ENCODE results near the gene CCDC85B.
"Not testable (repeated sequence)": the region's sequence is repeated elsewhere in the genome, so short reads cannot be mapped to it uniquely, and the experiment has no call there.

CCDC85B gene

DNA sequence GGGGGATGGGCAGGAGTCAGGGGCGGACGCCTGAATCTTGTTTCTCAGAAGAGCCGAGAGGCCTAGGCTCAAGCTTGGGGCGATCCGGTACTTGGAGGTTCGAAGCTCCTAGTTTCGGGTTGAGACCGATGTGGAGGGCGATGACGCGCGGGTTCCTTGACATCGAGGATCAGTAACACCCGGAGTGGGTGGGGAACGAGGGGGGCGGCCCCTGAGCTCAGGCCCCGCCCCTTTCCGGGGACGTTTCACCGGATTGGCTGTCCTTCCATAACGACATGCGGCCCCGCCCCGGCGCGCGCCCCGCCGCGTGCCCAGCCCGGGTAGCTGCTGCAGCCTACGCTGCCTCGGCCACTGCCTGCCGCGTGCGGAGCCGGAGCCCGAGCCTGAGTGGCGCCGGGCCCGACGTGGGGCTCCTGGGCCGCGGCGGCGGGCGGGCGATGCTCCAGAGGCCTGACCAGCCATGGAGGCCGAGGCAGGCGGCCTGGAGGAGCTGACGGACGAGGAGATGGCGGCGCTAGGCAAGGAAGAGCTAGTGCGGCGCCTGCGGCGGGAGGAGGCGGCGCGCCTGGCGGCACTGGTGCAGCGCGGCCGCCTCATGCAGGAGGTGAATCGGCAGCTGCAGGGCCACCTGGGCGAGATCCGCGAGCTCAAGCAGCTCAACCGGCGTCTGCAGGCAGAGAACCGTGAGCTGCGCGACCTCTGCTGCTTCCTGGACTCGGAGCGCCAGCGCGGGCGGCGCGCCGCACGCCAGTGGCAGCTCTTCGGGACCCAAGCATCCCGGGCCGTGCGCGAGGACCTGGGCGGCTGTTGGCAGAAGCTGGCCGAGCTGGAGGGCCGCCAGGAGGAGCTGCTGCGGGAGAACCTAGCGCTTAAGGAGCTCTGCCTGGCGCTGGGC, at the start of gene CCDC85B:
CCDC85B (plus strand) TSS at position 350 of the 895 bp plus-strand sequence; CDS start at position 461, 111 bp downstream.
- TF ChIP-seq, protein P1, sequence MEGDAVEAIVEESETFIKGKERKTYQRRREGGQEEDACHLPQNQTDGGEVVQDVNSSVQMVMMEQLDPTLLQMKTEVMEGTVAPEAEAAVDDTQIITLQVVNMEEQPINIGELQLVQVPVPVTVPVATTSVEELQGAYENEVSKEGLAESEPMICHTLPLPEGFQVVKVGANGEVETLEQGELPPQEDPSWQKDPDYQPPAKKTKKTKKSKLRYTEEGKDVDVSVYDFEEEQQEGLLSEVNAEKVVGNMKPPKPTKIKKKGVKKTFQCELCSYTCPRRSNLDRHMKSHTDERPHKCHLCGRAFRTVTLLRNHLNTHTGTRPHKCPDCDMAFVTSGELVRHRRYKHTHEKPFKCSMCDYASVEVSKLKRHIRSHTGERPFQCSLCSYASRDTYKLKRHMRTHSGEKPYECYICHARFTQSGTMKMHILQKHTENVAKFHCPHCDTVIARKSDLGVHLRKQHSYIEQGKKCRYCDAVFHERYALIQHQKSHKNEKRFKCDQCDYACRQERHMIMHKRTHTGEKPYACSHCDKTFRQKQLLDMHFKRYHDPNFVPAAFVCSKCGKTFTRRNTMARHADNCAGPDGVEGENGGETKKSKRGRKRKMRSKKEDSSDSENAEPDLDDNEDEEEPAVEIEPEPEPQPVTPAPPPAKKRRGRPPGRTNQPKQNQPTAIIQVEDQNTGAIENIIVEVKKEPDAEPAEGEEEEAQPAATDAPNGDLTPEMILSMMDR (IDR thresholded peaks at IDR 0.05; ENCODE audit: low read depth, low read length) = no peak
- DNase-seq (ENCODE audit: extremely low read depth, low read depth) = peak; percentile 93

DNA sequence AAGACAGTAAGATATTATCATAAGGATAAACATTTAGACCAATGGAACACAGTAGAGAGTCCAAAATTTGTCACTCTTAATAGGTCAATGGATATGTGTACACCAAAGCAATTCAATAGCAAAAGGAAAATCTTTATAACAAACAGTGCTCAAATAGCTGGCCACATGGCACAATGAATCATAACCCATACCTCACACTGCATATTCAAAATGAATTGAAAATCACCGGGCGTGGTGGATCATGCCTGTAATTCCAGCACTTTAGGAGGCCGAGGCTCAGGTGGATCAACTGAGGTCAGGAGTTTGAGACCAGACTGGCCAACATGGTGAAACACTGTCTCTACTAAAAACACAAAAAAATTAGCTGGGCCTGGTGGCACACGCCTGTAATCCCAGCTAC, 48.3 kb upstream of the CCDC85B start:
- no peak for DNase-seq (ENCODE audit: extremely low read depth, low read depth)
- TF ChIP-seq, protein P1 (IDR thresholded peaks at IDR 0.05; ENCODE audit: low read depth, low read length) = no peak

DNA sequence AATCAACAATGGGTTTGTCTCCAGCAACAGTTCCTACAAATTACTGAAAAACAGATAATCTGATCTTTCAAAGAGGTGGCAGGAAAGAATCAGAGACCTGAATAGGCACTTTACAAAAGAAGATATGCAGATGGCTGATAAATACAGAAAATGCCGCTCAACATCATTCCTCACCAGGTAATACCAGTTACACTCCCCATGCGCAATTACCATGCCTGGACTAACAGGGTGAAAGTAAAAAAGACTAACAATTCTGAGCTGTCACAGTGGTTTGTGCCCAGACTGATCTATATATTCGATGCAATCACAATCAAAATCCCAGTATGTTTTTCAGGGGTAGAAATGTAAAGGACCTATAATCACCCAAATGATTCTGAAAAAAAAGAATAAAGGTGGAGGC, 46.7 kb upstream of the CCDC85B start:
- DNase-seq (ENCODE audit: extremely low read depth, low read depth) = no peak
- TF ChIP-seq, protein P1 (IDR thresholded peaks at IDR 0.05; ENCODE audit: low read depth, low read length) = no peak

DNA sequence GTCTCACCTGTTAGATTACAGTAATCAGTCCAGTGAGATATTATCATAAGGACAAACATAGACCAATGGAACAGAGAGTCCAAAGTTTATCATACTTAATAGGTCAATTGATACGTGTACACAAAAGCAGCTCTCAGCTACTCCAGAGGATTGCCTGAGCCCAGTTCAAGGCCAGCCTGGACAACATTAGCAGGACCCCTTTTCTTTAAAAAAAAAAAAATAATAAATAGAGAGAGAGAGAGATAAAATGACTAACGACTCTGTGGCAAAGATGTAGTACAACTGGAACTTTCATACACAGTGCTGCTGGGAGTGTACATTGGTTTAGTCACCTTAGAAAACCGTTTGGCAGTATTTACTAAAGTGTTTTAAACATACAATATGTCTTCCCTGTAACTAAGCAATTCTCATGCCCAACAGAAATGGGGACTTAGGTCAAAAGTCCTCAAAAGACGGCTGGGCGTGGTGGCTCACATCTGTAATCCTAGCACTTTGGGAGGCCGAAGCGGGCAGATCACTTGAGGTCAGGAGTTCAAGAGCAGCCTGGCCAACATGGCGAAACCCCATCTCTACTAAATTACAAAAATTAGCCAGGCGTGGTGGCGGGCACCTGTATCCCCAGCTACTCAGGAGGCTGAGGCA, 46.1 kb upstream of the CCDC85B start:
- no peak for DNase-seq (ENCODE audit: extremely low read depth, low read depth)
- TF ChIP-seq, protein P1 (IDR thresholded peaks at IDR 0.05; ENCODE audit: low read depth, low read length) = no peak

DNA sequence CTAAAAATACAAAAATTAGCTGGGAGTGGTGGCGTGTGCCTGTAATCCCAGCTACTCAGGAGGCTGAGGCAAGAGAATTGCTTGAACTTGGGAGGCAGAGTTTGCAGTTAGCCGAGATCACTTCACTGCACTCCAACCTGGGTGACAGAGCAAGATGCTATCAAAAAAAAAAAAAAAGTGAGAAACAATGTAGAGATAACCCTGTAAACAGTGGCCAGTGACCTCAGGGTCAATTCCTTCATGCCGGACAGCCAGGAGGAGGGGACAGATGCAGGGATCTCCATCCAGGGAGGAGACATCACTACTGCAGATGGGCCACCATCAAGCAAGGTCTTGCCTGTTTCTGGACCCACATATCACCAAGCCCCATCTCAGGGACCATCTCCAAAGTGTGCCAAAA, 42.7 kb upstream of the CCDC85B start:
- TF ChIP-seq, protein P1 (IDR thresholded peaks at IDR 0.05; ENCODE audit: low read depth, low read length) = no peak
- no peak for DNase-seq (ENCODE audit: extremely low read depth, low read depth)

DNA sequence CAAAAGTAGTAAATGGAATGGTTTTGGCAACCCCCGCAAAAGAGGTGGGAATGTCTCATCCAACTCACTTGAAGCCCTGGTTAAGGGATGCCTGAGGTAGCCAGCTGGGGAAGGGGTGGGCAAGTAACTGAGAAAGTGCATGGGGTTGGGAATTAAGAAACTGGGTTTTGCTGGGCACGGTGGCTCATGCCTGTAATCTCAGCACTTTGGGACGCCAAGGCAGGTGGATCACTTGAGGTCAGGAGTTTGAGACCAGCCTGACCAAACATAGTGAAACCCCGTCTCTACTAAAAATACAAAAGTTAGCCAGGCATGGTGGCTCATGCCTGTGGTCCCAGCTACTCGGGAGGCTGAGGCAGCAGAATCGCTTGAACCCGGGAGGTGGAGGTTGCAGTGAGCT, 41.8 kb upstream of the CCDC85B start:
- not testable (repeated sequence) for DNase-seq (ENCODE audit: extremely low read depth, low read depth)

DNA sequence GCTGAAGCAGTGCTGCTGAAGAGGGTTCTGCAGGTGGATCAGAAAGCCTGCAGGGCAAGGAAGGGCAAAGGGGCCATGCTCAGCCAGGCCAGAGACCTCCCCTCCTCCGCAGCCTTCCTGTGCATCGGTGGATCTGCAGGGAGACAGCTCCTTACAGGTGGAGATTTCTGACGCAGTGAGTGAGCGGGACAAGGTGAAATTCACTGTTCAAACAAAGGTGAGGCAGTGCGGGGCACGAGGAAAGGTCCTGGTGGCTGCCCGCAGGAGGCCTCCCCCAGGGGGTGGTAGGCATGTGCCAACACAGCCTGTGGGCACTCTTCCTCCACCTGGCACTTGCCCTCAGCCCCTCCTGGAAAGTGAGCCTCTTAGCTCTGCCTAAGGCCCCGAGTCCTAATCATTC, 41.1 kb upstream of the CCDC85B start:
- no peak for DNase-seq (ENCODE audit: extremely low read depth, low read depth)
- TF ChIP-seq, protein P1 (IDR thresholded peaks at IDR 0.05; ENCODE audit: low read depth, low read length) = no peak
